ENCODE results near the gene SLC35B4. TPM values are rescaled to one million over a fixed set of nuclear protein-coding genes. Genes with fewer than 3 reads are reported as not detected.

SLC35B4 gene
- total RNA-seq, 3 donors from 2014 or later = 21.7 to 24.9 (median 22.7) TPM

GRCh38 chr7:134293002-134293740 is 23.6 kb downstream of the SLC35B4 start:
- Mint-ChIP-seq H3K9me3 (no peaks in the 10 kb centered on the region), H3K27me3 (ENCODE audit: low read depth) (no peaks in the 10 kb centered on the region), H3K4me3 (no peak overlapping the region), H3K4me1 (ENCODE audit: low read depth) (no peaks in the 10 kb centered on the region), H3K36me3 (ENCODE audit: insufficient read depth) (peaks cover 33% of the 10 kb centered on the region)
- DNase-seq (no peak), ATAC-seq (no peak)

- H3K4me3 Mint-ChIP-seq = no peak overlapping the region
- H3K4me1 Mint-ChIP-seq (ENCODE audit: low read depth) = no peaks in the 10 kb centered on the region
- H3K36me3 Mint-ChIP-seq (ENCODE audit: insufficient read depth) = peaks cover 23% of the 10 kb centered on the region
- DNase-seq (no peak), ATAC-seq (no peak)
- no peaks in the 10 kb centered on the region for H3K27me3 Mint-ChIP-seq (ENCODE audit: low read depth)
- H3K9me3 Mint-ChIP-seq = no peaks in the 10 kb centered on the region
Measured at GRCh38 chr7:134290286-134290685, 26.4 kb downstream of the SLC35B4 start.

- Mint-ChIP-seq H3K36me3 (ENCODE audit: insufficient read depth) (peaks cover 20% of the 10 kb centered on the region), H3K4me1 (ENCODE audit: low read depth) (no peaks in the 10 kb centered on the region), H3K27me3 (ENCODE audit: low read depth) (no peaks in the 10 kb centered on the region), H3K4me3 (no peak overlapping the region), H3K9me3 (no peaks in the 10 kb centered on the region)
- DNase-seq = no peak
- ATAC-seq = no peak
Measured at GRCh38 chr7:134289841-134290240, 26.9 kb downstream of the SLC35B4 start.

- no peak for DNase-seq
- Mint-ChIP-seq H3K4me3 (no peak overlapping the region), H3K36me3 (ENCODE audit: insufficient read depth) (peaks cover 16% of the 10 kb centered on the region), H3K9me3 (no peaks in the 10 kb centered on the region), H3K4me1 (ENCODE audit: low read depth) (no peaks in the 10 kb centered on the region), H3K27me3 (ENCODE audit: low read depth) (peaks cover under 1% of the 10 kb centered on the region)
- no peak for ATAC-seq
Measured at GRCh38 chr7:134289423-134289822, 27.3 kb downstream of the SLC35B4 start.

GRCh38 chr7:134287916-134288659 is 28.6 kb downstream of the SLC35B4 start:
- no peak for DNase-seq
- Mint-ChIP-seq H3K36me3 (ENCODE audit: insufficient read depth) (peaks cover 10% of the 10 kb centered on the region), H3K27me3 (ENCODE audit: low read depth) (peaks cover 12% of the 10 kb centered on the region), H3K4me3 (no peak overlapping the region), H3K4me1 (ENCODE audit: low read depth) (no peaks in the 10 kb centered on the region), H3K9me3 (no peaks in the 10 kb centered on the region)
- ATAC-seq = no peak

- H3K36me3 Mint-ChIP-seq (ENCODE audit: insufficient read depth) = no peaks in the 10 kb centered on the region
- peaks cover 27% of the 10 kb centered on the region for H3K27me3 Mint-ChIP-seq (ENCODE audit: low read depth)
- ATAC-seq (no peak), DNase-seq (no peak)
- no peaks in the 10 kb centered on the region for H3K9me3 Mint-ChIP-seq
- H3K4me3 Mint-ChIP-seq = no peak overlapping the region
- no peaks in the 10 kb centered on the region for H3K4me1 Mint-ChIP-seq (ENCODE audit: low read depth)
Measured at GRCh38 chr7:134284952-134285351, 31.8 kb downstream of the SLC35B4 start.

- Mint-ChIP-seq H3K36me3 (ENCODE audit: insufficient read depth) (no peaks in the 10 kb centered on the region), H3K4me3 (no peak overlapping the region), H3K27me3 (ENCODE audit: low read depth) (peaks cover 31% of the 10 kb centered on the region), H3K4me1 (ENCODE audit: low read depth) (no peaks in the 10 kb centered on the region), H3K9me3 (no peaks in the 10 kb centered on the region)
- no peak for DNase-seq
- no peak for ATAC-seq
Measured at GRCh38 chr7:134284011-134284410, 32.7 kb downstream of the SLC35B4 start.

GRCh38 chr7:134280508-134280907 is 36.2 kb downstream of the SLC35B4 start:
- ATAC-seq = no peak

GRCh38 chr7:134279898-134280297 is 36.8 kb downstream of the SLC35B4 start:
- peaks cover 54% of the 10 kb centered on the region for H3K27me3 Mint-ChIP-seq (ENCODE audit: low read depth)
- H3K4me3 Mint-ChIP-seq = no peak overlapping the region
- no peak for DNase-seq
- no peaks in the 10 kb centered on the region for H3K36me3 Mint-ChIP-seq (ENCODE audit: insufficient read depth)
- no peak for ATAC-seq
- H3K9me3 Mint-ChIP-seq = no peaks in the 10 kb centered on the region
- no peaks in the 10 kb centered on the region for H3K4me1 Mint-ChIP-seq (ENCODE audit: low read depth)

More at GRCh38 chr7:134280508-134280907, 36.2 kb downstream of the SLC35B4 start:
- no peak for DNase-seq
- Mint-ChIP-seq H3K4me3 (no peak overlapping the region), H3K27me3 (ENCODE audit: low read depth) (peaks cover 51% of the 10 kb centered on the region), H3K4me1 (ENCODE audit: low read depth) (no peaks in the 10 kb centered on the region), H3K36me3 (ENCODE audit: insufficient read depth) (no peaks in the 10 kb centered on the region), H3K9me3 (no peaks in the 10 kb centered on the region)

GRCh38 chr7:134279336-134279735 is 37.4 kb downstream of the SLC35B4 start:
- no peak overlapping the region for H3K4me3 Mint-ChIP-seq
- no peaks in the 10 kb centered on the region for H3K4me1 Mint-ChIP-seq (ENCODE audit: low read depth)
- ATAC-seq (no peak), DNase-seq (no peak)
- no peaks in the 10 kb centered on the region for H3K9me3 Mint-ChIP-seq
- H3K36me3 Mint-ChIP-seq (ENCODE audit: insufficient read depth) = no peaks in the 10 kb centered on the region
- peaks cover 52% of the 10 kb centered on the region for H3K27me3 Mint-ChIP-seq (ENCODE audit: low read depth)

- peaks cover 46% of the 10 kb centered on the region for H3K27me3 Mint-ChIP-seq (ENCODE audit: low read depth)
- no peaks in the 10 kb centered on the region for H3K4me1 Mint-ChIP-seq (ENCODE audit: low read depth)
- no peak for ATAC-seq
Measured at GRCh38 chr7:134278502-134279153, 38.1 kb downstream of the SLC35B4 start.

GRCh38 chr7:134276951-134277350 is 39.8 kb downstream of the SLC35B4 start:
- DNase-seq (no peak), ATAC-seq (no peak)
- peaks cover 32% of the 10 kb centered on the region for H3K27me3 Mint-ChIP-seq (ENCODE audit: low read depth)
- no peaks in the 10 kb centered on the region for H3K9me3 Mint-ChIP-seq
- no peaks in the 10 kb centered on the region for H3K36me3 Mint-ChIP-seq (ENCODE audit: insufficient read depth)
- no peak overlapping the region for H3K4me3 Mint-ChIP-seq
- H3K4me1 Mint-ChIP-seq (ENCODE audit: low read depth) = no peaks in the 10 kb centered on the region

More at GRCh38 chr7:134278502-134279153, 38.1 kb downstream of the SLC35B4 start:
- Mint-ChIP-seq H3K9me3 (no peaks in the 10 kb centered on the region), H3K36me3 (ENCODE audit: insufficient read depth) (no peaks in the 10 kb centered on the region), H3K4me3 (no peak overlapping the region)
- no peak for DNase-seq

GRCh38 chr7:134262322-134262721 is 54.4 kb downstream of the SLC35B4 start:
- no peak for DNase-seq
- no peaks in the 10 kb centered on the region for H3K4me1 Mint-ChIP-seq (ENCODE audit: low read depth)
- ATAC-seq = no peak
- H3K27me3 Mint-ChIP-seq (ENCODE audit: low read depth) = no peaks in the 10 kb centered on the region
- no peaks in the 10 kb centered on the region for H3K36me3 Mint-ChIP-seq (ENCODE audit: insufficient read depth)
- peaks cover 13% of the 10 kb centered on the region for H3K9me3 Mint-ChIP-seq
- no peak overlapping the region for H3K4me3 Mint-ChIP-seq

GRCh38 chr7:134255814-134256213 is 60.9 kb downstream of the SLC35B4 start:
- ATAC-seq (no peak), DNase-seq (no peak)
- Mint-ChIP-seq H3K27me3 (ENCODE audit: low read depth) (peaks cover 2% of the 10 kb centered on the region), H3K36me3 (ENCODE audit: insufficient read depth) (no peaks in the 10 kb centered on the region), H3K9me3 (peaks cover 3% of the 10 kb centered on the region), H3K4me1 (ENCODE audit: low read depth) (no peaks in the 10 kb centered on the region), H3K4me3 (no peak overlapping the region)
